K562 (cell line): ENCODE measurements around the gene CALR3. TPM values are rescaled to one million over a fixed set of nuclear protein-coding genes. Genes with fewer than 3 reads are reported as not detected.

Source experiments
- ATAC-seq: fragments of 200-7000 bp; cut with Tn5 transposase; 3 replicates; pipeline ENCODE4 v1.9.1; 2020; ENCODE audit warnings: moderate library complexity
- BruUV-seq: library from RNA; stranded (reverse); fragments of 400-500 nt; replicated peaks from 2 replicates; lab custom pipeline; 2021; lab: Mats Ljungman, UMichigan
- CTCF ChIA-PET: fragments of 300-600 bp; formaldehyde crosslinking; extraction: SDS; loops from one replicate; lab custom pipeline; 2021; ENCODE audit warnings: low intra/inter-chr PET ratio; lab: Yijun Ruan, JAX
- POLR2A ChIA-PET: fragments of 300-600, 350-650 bp; sonication (Branson Sonifier 250); formaldehyde crosslinking; extraction: SDS; loops from one replicate; lab custom pipeline; 2021; ENCODE audit warnings: antibody characterized with exemption, inconsistent platforms; lab: Yijun Ruan, JAX
- DNase-seq, 4 experiments: peaks; one replicate each; pipeline versions ENCODE4 v3.0.0 to v3.0.0-alpha.2; 2011 to 2018; ENCODE audit warnings: low spot score in 3 of 4, mixed read lengths in 3 of 4; ENCODE audit errors: extremely low read depth in 1 of 4
- FAIRE-seq: peaks from 2 replicates; lab custom pipeline; 2011; peaks lifted over from hg19 to GRCh38; lab: Jason Lieb, UNC
- H2AFZ ChIP-seq: 2 replicates; pipeline ENCODE4 v1.6.0; 2011; ENCODE audit warnings: low read depth, low read length, control low read depth, inconsistent platforms
- H3K27ac ChIP-seq: fragments of 200-600 bp; 3 replicates; pipeline ENCODE4 v1.8.0; 2011; ENCODE audit warnings: low read depth, mild to moderate bottlenecking, control low read depth, inconsistent platforms, low read length, moderate library complexity, mixed read lengths; ENCODE audit errors: extremely low read depth
- H3K27me3 ChIP-seq, 2 experiments: fragments of 300-600 bp in 1 of 2; 2 replicates in 1 of 2; 3 replicates in 1 of 2; pipeline versions ENCODE4 v1.6.0 to v1.8.0; 2011; ENCODE audit warnings: inconsistent platforms in 2 of 2, low read length in 2 of 2, mild to moderate bottlenecking in 1 of 2, mixed read lengths in 1 of 2, moderate library complexity in 1 of 2; ENCODE audit not compliant: control insufficient read depth in 2 of 2, insufficient read depth in 2 of 2
- H3K36me3 ChIP-seq: fragments of 300-600 bp; 3 replicates; pipeline ENCODE4 v1.8.0; 2011; ENCODE audit warnings: mild to moderate bottlenecking, low read length, inconsistent platforms; ENCODE audit not compliant: control insufficient read depth, insufficient read depth
- H3K4me1 ChIP-seq, 2 experiments: fragments of 200-600 bp in 1 of 2; replicated peaks in 1 of 2; 2 replicates in 1 of 2; 3 replicates in 1 of 2; pipeline versions ENCODE4 v1.5.1 to v1.8.0; 2011; ENCODE audit warnings: inconsistent platforms in 2 of 2, low read length in 2 of 2, mild to moderate bottlenecking in 1 of 2, mixed read lengths in 1 of 2, moderate library complexity in 1 of 2; ENCODE audit not compliant: control insufficient read depth in 2 of 2, insufficient read depth in 2 of 2
- H3K4me2 ChIP-seq: 2 replicates; pipeline ENCODE4 v1.6.1; 2011; ENCODE audit warnings: low read length, control low read depth, inconsistent platforms, mixed read lengths; ENCODE audit not compliant: insufficient read depth
- H3K4me3 ChIP-seq: fragments of 200-600 bp; sonication (generic), shearing (Covaris generic); 2 replicates; pipeline ENCODE4 v1.5.1; 2016; ENCODE audit warnings: control low read depth, inconsistent platforms
- H3K79me2 ChIP-seq: fragments of 200-600 bp; 3 replicates; pipeline ENCODE4 v1.8.0; 2011; ENCODE audit warnings: low read length, inconsistent platforms; ENCODE audit not compliant: control insufficient read depth, insufficient read depth
- H3K9ac ChIP-seq, 2 experiments: 2 replicates each; pipeline versions ENCODE4 v1.6.0 to v1.6.1; 2011; ENCODE audit warnings: low read depth in 2 of 2, low read length in 2 of 2, control low read depth in 1 of 2, inconsistent platforms in 1 of 2, mild to moderate bottlenecking in 1 of 2, mixed read lengths in 1 of 2; ENCODE audit not compliant: insufficient read depth in 1 of 2
- H3K9me1 ChIP-seq: one replicate; pipeline ENCODE4 v1.6.0; 2011; ENCODE audit warnings: inconsistent platforms, mild to moderate bottlenecking, low read length, moderate library complexity; ENCODE audit not compliant: control insufficient read depth, insufficient read depth
- H3K9me3 ChIP-seq: replicated peaks from 2 replicates; pipeline ENCODE4 v1.5.1; 2011; ENCODE audit warnings: low read depth, low read length, inconsistent platforms; ENCODE audit not compliant: control insufficient read depth, insufficient read depth
- H4K20me1 ChIP-seq: replicated peaks from 2 replicates; pipeline ENCODE4 v1.6.1; 2011; ENCODE audit warnings: low read length, inconsistent platforms, mixed read lengths; ENCODE audit not compliant: control insufficient read depth, insufficient read depth
- ETV1 ChIP-seq: fragments of 450-650 bp; conservative IDR thresholded peaks from 2 replicates; pipeline ENCODE4 v1.6.1; 2016; ENCODE audit warnings: missing genetic modification characterization, control low read depth, low read depth, missing compliant biosample characterization
- FOSL1 ChIP-seq: fragments of 200-800 bp; sonication (Bioruptor generic); conservative IDR thresholded peaks from 2 replicates; pipeline ENCODE4 v1.6.1; 2016; ENCODE audit warnings: missing genetic modification characterization, missing compliant biosample characterization
- FOXM1 ChIP-seq, 2 experiments: fragments of 450-650 bp in 1 of 2; sonication (generic) in 1 of 2; formaldehyde crosslinking in 1 of 2; IDR thresholded peaks; 2 replicates each; pipeline versions ENCODE4 v1.6.1 to v1.9.0; 2017 to 2022; ENCODE audit warnings: low read depth in 2 of 2, mild to moderate bottlenecking in 2 of 2, missing genetic modification reagents in 1 of 2, moderate library complexity in 1 of 2
- GATAD2A ChIP-seq: fragments of 450-650 bp; IDR thresholded peaks from 2 replicates; pipeline ENCODE4 v1.6.1; 2017
- HMGN3 ChIP-seq: IDR thresholded peaks from 2 replicates; pipeline ENCODE4 v1.6.1; 2011; ENCODE audit warnings: borderline replicate concordance, low read depth, mild to moderate bottlenecking, mixed read lengths, low read length; ENCODE audit not compliant: insufficient read length; ENCODE audit errors: extremely low read depth
- MCM5 ChIP-seq: fragments of 450-650 bp; IDR thresholded peaks from 2 replicates; pipeline ENCODE4 v1.6.1; 2016; ENCODE audit warnings: low read depth
- NCOR1 ChIP-seq: fragments of 450-650 bp; IDR thresholded peaks from 2 replicates; pipeline ENCODE4 v1.6.1; 2016; ENCODE audit warnings: mild to moderate bottlenecking, moderate library complexity
- NFIC ChIP-seq: fragments of 450-650 bp; IDR thresholded peaks from 2 replicates; pipeline ENCODE4 v1.6.1; 2017; ENCODE audit warnings: mild to moderate bottlenecking, inconsistent platforms
- POLR3A ChIP-seq: IDR thresholded peaks from 2 replicates; pipeline ENCODE4 v1.6.1; 2011; ENCODE audit warnings: borderline replicate concordance, mild to moderate bottlenecking, moderate library complexity; ENCODE audit not compliant: insufficient read length, insufficient read depth; ENCODE audit errors: extremely low read depth
- SP2 ChIP-seq: IDR thresholded peaks from 2 replicates; pipeline ENCODE4 v1.6.1; 2011; ENCODE audit warnings: mild to moderate bottlenecking, low read depth, low read length, moderate library complexity; ENCODE audit not compliant: poor library complexity, severe bottlenecking; ENCODE audit errors: extremely low read depth
- SRSF1 ChIP-seq: fragments of 200-400 bp; formaldehyde crosslinking; IDR thresholded peaks from 2 replicates; pipeline ENCODE4 v1.6.1; 2017; ENCODE audit warnings: mild to moderate bottlenecking, low read depth, low read length, moderate library complexity
- TCF3 ChIP-seq: sonication (generic); formaldehyde crosslinking; IDR thresholded peaks from 2 replicates; pipeline ENCODE4 v1.4.0; 2020; ENCODE audit warnings: mild to moderate bottlenecking, missing genetic modification reagents
- U2AF1 ChIP-seq: fragments of 200-400 bp; formaldehyde crosslinking; optimal IDR thresholded peaks from 2 replicates; pipeline ENCODE3; 2017; ENCODE audit warnings: mild to moderate bottlenecking, low read depth, low read length, moderate library complexity
- ZNF263 ChIP-seq: sonication (generic); formaldehyde crosslinking; IDR thresholded peaks from 2 replicates; pipeline ENCODE4 v1.8.0; 2022; ENCODE audit warnings: mild to moderate bottlenecking, missing genetic modification reagents, borderline replicate concordance
- WGBS: fragments of 100-300 bp; shearing (Covaris generic); methylation state at CpG from one replicate; pipeline ENCODE4 v1.1.6; 2016; ENCODE audit warnings: low coverage, mixed read lengths; ENCODE audit not compliant: insufficient coverage; ENCODE audit errors: missing lambda C conversion rate; 5-methylcytosine and 5-hydroxymethylcytosine counted together
- in situ Hi-C: fragments of 300-500 bp; cut with MboI; formaldehyde crosslinking; loops from 4 replicates; pipeline ENCODE4 v1.15.0; 2018; ENCODE audit warnings: inconsistent platforms, mixed read lengths
- intact Hi-C: fragments of 100-400 bp; cut with micrococcal nuclease; formaldehyde crosslinking; loops from 2 replicates; pipeline ENCODE4 v1.14.2; 2022
- polyA plus RNA-seq, 8 experiments: library from polyadenylated mRNA; depleted of rRNA in 4 of 8; stranded (reverse) in 5 of 8; unstranded in 3 of 8; fragments of >200 nt; fragmentation: Nextera tagmentation in 2 of 8; fragmentation: Illumina TruSeq in 1 of 8; extraction: Ambion mirVana in 2 of 8; extraction: Trizol in 1 of 8; gene quantifications; 2 replicates each; pipeline versions ENCODE4 v1.2.1 to v1.2.3, GENCODE V29; 2011 to 2014; ENCODE audit warnings: inconsistent platforms in 1 of 8, missing spikeins in 1 of 8
- total RNA-seq, 7 experiments: library from RNA; depleted of rRNA in 6 of 7; stranded (reverse); fragments of >200 nt in 6 of 7; fragmentation: Illumina TruSeq in 2 of 7; extraction: Trizol in 2 of 7; gene quantifications; 2 replicates each; pipeline versions ENCODE4 v1.2.1 to v1.2.3, GENCODE V29; 2011 to 2021; ENCODE audit warnings: low replicate concordance in 1 of 7
- TF ChIP-seq, protein P1 (sequence below), 2 experiments: IDR thresholded peaks in 1 of 2; conservative IDR thresholded peaks in 1 of 2; 2 replicates each; pipeline ENCODE4 v1.6.1; 2016; ENCODE audit warnings: low read depth in 2 of 2, mild to moderate bottlenecking in 1 of 2, missing compliant biosample characterization in 1 of 2, missing genetic modification characterization in 1 of 2, moderate library complexity in 1 of 2
- TF ChIP-seq, protein P2 (sequence below): IDR thresholded peaks from 2 replicates; pipeline ENCODE4 v1.6.1; 2014; ENCODE audit warnings: antibody characterized with exemption
- TF ChIP-seq, protein P3 (sequence below): conservative IDR thresholded peaks from 2 replicates; pipeline ENCODE4 v1.6.1; 2011; ENCODE audit warnings: low read depth, mild to moderate bottlenecking, low read length; ENCODE audit not compliant: control insufficient read depth

Gene CALR3
- total and polyA plus RNA-seq, 9 of the 15 experiments (the other 6 are each of a cell fraction or from before 2014, with no cell fraction given) = 0.15 to 0.41 (median 0.22) TPM; not detected in 4

DNA sequence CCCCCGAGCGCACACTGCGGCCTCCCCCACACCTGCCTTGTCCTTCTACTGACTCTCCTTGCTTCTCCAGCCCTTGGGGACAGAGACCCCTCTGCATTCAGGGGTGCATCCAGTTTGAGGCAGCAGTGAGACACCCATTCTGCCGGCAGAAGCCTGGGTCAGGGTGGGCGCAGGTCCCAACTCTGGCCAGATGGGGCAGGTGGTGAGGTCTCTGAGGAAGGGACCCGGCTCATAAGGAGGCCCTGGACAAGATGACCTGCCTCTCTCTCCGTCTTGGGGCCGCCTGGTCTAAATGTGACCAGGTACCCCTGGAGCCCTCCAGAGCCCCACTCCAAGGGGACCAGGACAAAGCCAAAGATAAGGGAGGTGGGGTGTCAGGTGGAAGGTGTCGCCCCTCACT, 40.2 kb upstream of the CALR3 start:
- POLR2A ChIA-PET = no interaction called here
- ATAC-seq (no peak), FAIRE-seq (no peak), DNase-seq (peak in 2 of 4 experiments; percentile 18 to 22)
- Histone ChIP-seq H3K9me1 (peaks cover 6% of the 10 kb centered on the region), H3K4me1 (peaks cover 4 to 17% of the 10 kb centered on the region in 2 experiments; a peak in 3 of 5 replicates), H3K36me3 (peaks cover 97% of the 10 kb centered on the region), H3K79me2 (peaks cover 54% of the 10 kb centered on the region), H3K27ac (no peak overlapping the region), H3K27me3 (no peaks in the 10 kb centered on the region; a peak in 1 of 5 replicates), H3K4me3 (no peak overlapping the region), H3K9ac (0 out of 4 replicates have a peak overlapping the region, but pooled peaks of 1 of the 2 experiments have one; percentile 23), H3K9me3 (no peaks in the 10 kb centered on the region; the same call in 1 of the 2 replicates), H3K4me2 (no peak overlapping the region), H2AFZ (no peak overlapping the region), H4K20me1 (peaks cover 30% of the 10 kb centered on the region)
- CTCF ChIA-PET = no interaction called here
- in situ Hi-C loops = no loop called here
- no TSS peak for BruUV-seq
- 97% methylated on average over 8 of the region's 9 CpGs for WGBS
- intact Hi-C loops = no loop called here
- TF ChIP-seq TCF3 (CRISPR knock-in tag) = no peak
- no peak for TF ChIP-seq SP2
- no peak for TF ChIP-seq ZNF263 (CRISPR knock-in tag)
- no peak for TF ChIP-seq FOSL1 (tag)
- no peak for TF ChIP-seq MCM5
- TF ChIP-seq, protein P1, sequence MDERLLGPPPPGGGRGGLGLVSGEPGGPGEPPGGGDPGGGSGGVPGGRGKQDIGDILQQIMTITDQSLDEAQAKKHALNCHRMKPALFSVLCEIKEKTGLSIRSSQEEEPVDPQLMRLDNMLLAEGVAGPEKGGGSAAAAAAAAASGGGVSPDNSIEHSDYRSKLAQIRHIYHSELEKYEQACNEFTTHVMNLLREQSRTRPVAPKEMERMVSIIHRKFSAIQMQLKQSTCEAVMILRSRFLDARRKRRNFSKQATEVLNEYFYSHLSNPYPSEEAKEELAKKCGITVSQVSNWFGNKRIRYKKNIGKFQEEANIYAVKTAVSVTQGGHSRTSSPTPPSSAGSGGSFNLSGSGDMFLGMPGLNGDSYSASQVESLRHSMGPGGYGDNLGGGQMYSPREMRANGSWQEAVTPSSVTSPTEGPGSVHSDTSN (CRISPR knock-in tag; IDR thresholded peaks at IDR 0.05; ENCODE audit: low read depth) = no peak
- TF ChIP-seq, protein P1 (tag; conservative IDR thresholded peaks at IDR 0.05; ENCODE audit: low read depth) = no peak
- TF ChIP-seq FOXM1 (IDR thresholded peaks at IDR 0.05; ENCODE audit: low read depth) = no peak
- no peak for TF ChIP-seq FOXM1 (CRISPR knock-in tag; IDR thresholded peaks at IDR 0.05; ENCODE audit: low read depth)
- no peak for TF ChIP-seq GATAD2A
- TF ChIP-seq ETV1 (tag) = no peak
- TF ChIP-seq NFIC = no peak
- no peak for TF ChIP-seq U2AF1
- TF ChIP-seq SRSF1 = no peak
- TF ChIP-seq POLR3A = no peak
- TF ChIP-seq, protein P2, sequence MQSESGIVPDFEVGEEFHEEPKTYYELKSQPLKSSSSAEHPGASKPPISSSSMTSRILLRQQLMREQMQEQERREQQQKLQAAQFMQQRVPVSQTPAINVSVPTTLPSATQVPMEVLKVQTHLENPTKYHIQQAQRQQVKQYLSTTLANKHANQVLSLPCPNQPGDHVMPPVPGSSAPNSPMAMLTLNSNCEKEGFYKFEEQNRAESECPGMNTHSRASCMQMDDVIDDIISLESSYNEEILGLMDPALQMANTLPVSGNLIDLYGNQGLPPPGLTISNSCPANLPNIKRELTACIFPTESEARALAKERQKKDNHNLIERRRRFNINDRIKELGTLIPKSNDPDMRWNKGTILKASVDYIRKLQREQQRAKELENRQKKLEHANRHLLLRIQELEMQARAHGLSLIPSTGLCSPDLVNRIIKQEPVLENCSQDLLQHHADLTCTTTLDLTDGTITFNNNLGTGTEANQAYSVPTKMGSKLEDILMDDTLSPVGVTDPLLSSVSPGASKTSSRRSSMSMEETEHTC = no peak
- no peak for TF ChIP-seq NCOR1
- TF ChIP-seq, protein P3, sequence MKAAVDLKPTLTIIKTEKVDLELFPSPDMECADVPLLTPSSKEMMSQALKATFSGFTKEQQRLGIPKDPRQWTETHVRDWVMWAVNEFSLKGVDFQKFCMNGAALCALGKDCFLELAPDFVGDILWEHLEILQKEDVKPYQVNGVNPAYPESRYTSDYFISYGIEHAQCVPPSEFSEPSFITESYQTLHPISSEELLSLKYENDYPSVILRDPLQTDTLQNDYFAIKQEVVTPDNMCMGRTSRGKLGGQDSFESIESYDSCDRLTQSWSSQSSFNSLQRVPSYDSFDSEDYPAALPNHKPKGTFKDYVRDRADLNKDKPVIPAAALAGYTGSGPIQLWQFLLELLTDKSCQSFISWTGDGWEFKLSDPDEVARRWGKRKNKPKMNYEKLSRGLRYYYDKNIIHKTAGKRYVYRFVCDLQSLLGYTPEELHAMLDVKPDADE = no peak
- TF ChIP-seq HMGN3 = no peak
